CD8-positive, alpha-beta memory T cell (primary cell): ENCODE data around the gene PHF1. TPM values are rescaled to one million over a fixed set of nuclear protein-coding genes. Genes with fewer than 3 reads are reported as not detected.
A peak's percentile ranks its signal among the peaks of the same experiment; 100 is the strongest.

Source experiments
- CTCF ChIA-PET: fragments of 350-600 bp; sonication (Branson Sonifier 250); formaldehyde crosslinking; loops from one replicate; lab custom pipeline; 2021; ENCODE audit warnings: antibody characterized with exemption; lab: Charles Lee
- POLR2A ChIA-PET: fragments of 350-600 bp; sonication (Branson Sonifier 250); formaldehyde crosslinking; loops from one replicate; lab custom pipeline; 2021; ENCODE audit warnings: antibody characterized with exemption; lab: Charles Lee
- DNase-seq, 5 donors: peaks; one replicate each; pipeline versions ENCODE4 v3.0.0 to v3.0.0-alpha.2; 2020 to 2022; ENCODE audit warnings: mixed read lengths in 1 of 5
- H3K27ac ChIP-seq: one replicate; pipeline ENCODE4 v1.7.0; 2013; ENCODE audit warnings: low read depth, mild to moderate bottlenecking, low read length, moderate library complexity
- H3K27me3 ChIP-seq: 2 replicates; pipeline ENCODE4 v1.7.0; 2013; ENCODE audit warnings: low read length, mild to moderate bottlenecking; ENCODE audit not compliant: insufficient read depth, poor library complexity, severe bottlenecking
- H3K36me3 ChIP-seq: 2 replicates; pipeline ENCODE4 v1.7.0; 2013; ENCODE audit warnings: mild to moderate bottlenecking, low read length, moderate library complexity; ENCODE audit not compliant: insufficient read depth
- H3K4me1 ChIP-seq: 2 replicates; pipeline ENCODE4 v1.7.0; 2013; ENCODE audit warnings: mild to moderate bottlenecking, low read length, moderate library complexity; ENCODE audit not compliant: insufficient read depth
- H3K4me3 ChIP-seq: 2 replicates; pipeline ENCODE4 v1.7.0; 2013; ENCODE audit warnings: mild to moderate bottlenecking, low read length
- H3K9me3 ChIP-seq: 2 replicates; pipeline ENCODE4 v1.7.0; 2013; ENCODE audit warnings: mild to moderate bottlenecking, low read length
- H3K27ac Mint-ChIP-seq, 8 donors: one replicate each; pipeline ENCODE4 v1.8.0; 2020 to 2021; ENCODE audit warnings: mixed read lengths in 8 of 8, mild to moderate bottlenecking in 6 of 8, inconsistent platforms in 3 of 8, moderate library complexity in 3 of 8
- H3K27me3 Mint-ChIP-seq, 2 donors: one replicate each; pipeline ENCODE4 v1.8.0; 2020 to 2021; ENCODE audit warnings: mixed read lengths in 2 of 2, mild to moderate bottlenecking in 1 of 2, moderate library complexity in 1 of 2
- H3K36me3 Mint-ChIP-seq, 3 donors: one replicate each; pipeline ENCODE4 v1.8.0; 2020 to 2021; ENCODE audit warnings: mixed read lengths in 3 of 3, inconsistent platforms in 1 of 3, mild to moderate bottlenecking in 1 of 3
- H3K4me1 Mint-ChIP-seq, 3 donors: one replicate each; pipeline ENCODE4 v1.8.0; 2020 to 2021; ENCODE audit warnings: mixed read lengths in 3 of 3, inconsistent platforms in 1 of 3, mild to moderate bottlenecking in 1 of 3
- H3K4me3 Mint-ChIP-seq, 7 donors: one replicate each; pipeline ENCODE4 v1.8.0; 2020 to 2021; ENCODE audit warnings: mixed read lengths in 7 of 7, mild to moderate bottlenecking in 6 of 7, moderate library complexity in 4 of 7, inconsistent platforms in 2 of 7
- H3K9me3 Mint-ChIP-seq, 5 donors: one replicate each; pipeline ENCODE4 v1.8.0; 2020 to 2022; ENCODE audit warnings: mixed read lengths in 5 of 5, mild to moderate bottlenecking in 3 of 5, moderate library complexity in 2 of 5, inconsistent platforms in 1 of 5
- polyA plus RNA-seq: library from polyadenylated mRNA; unstranded; fragments of 300-500 nt; fragmentation: Illumina TruSeq; gene quantifications from one replicate; pipeline ENCODE4 v1.2.3, GENCODE V29; 2021
- total RNA-seq, 2 experiments: library from RNA; stranded (reverse); gene quantifications; one replicate each; pipeline ENCODE4 v1.2.3, GENCODE V29; 2021

The PHF1 gene
- total and polyA plus RNA-seq, 3 experiments from 2014 or later = 38.5 to 76.5 (median 43.3) TPM

DNA sequence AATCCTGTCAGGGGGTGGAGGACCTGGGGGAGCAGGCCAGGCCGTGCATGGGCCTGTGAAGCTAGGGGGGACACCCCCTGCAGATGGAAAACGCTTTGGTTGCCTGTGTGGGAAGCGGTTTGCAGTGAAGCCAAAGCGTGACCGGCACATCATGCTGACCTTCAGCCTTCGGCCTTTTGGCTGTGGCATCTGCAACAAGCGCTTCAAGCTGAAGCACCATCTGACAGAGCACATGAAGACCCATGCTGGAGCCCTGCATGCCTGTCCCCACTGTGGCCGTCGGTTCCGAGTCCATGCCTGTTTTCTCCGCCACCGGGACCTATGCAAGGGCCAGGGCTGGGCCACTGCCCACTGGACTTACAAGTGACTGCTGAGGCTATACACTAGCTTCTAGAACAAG, 45.3 kb downstream of the PHF1 start:
- POLR2A ChIA-PET = interaction anchor here (0.6 to 1.0 kb wide), 2 partner anchors 25 to 302 kb away, joined by 3 to 5 read pairs; no protein-coding TSS in a partner anchor
- Histone ChIP-seq H3K9me3 (no peaks in the 10 kb centered on the region), H3K4me3 (no peak overlapping the region), H3K27me3 (no peaks in the 10 kb centered on the region), H3K4me1 (peaks cover 21% of the 10 kb centered on the region), H3K36me3 (peaks cover 10% of the 10 kb centered on the region), H3K27ac (no peak overlapping the region)
- Mint-ChIP-seq H3K36me3 (peaks cover 0 to 33% (median 4%) of the 10 kb centered on the region in 3 donors), H3K4me3 (peak overlapping the region; percentile 23 to 99 (median 47)), H3K27ac (peak overlapping the region in 3 of 8 donors; percentile 8 to 56 (median 23)), H3K4me1 (peaks cover 36 to 47% (median 43%) of the 10 kb centered on the region in 3 donors), H3K9me3 (no peaks in the 10 kb centered on the region), H3K27me3 (no peaks in the 10 kb centered on the region)
- CTCF ChIA-PET = interaction anchor here (1.2 kb wide), 1 partner anchor 26 kb away, joined by 3 read pairs; no protein-coding TSS in a partner anchor
- no peak for DNase-seq

DNA sequence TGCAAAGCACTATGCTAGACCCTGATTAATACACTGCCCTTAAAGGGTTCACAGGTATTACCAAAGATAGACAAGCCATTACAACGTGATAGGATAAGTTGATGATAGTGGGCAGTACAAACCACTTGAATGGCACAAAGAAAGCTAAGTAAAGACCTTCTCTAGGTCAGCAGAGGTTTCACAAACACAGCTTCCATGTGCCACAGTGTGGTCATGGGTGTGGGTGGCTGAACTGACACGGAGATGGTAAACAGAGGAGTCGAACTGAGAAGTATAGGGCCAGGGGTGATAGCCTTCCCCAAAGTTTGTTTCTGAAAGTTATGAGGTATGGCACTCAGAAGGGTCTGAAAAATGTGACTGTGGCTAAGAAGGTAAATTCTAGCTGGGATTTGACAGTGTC, 47.9 kb downstream of the PHF1 start:
- no peaks in the 10 kb centered on the region for H3K9me3 ChIP-seq
- H3K36me3 Mint-ChIP-seq = peaks cover 0 to 32% (median 4%) of the 10 kb centered on the region in 3 donors
- no peak overlapping the region for H3K27ac Mint-ChIP-seq
- no peak overlapping the region for H3K27ac ChIP-seq
- peaks cover 10% of the 10 kb centered on the region for H3K4me1 ChIP-seq
- no peaks in the 10 kb centered on the region for H3K27me3 ChIP-seq
- H3K36me3 ChIP-seq = peaks cover 10% of the 10 kb centered on the region
- peaks cover 3% of the 10 kb centered on the region in 2 donors for H3K27me3 Mint-ChIP-seq
- H3K4me1 Mint-ChIP-seq = peaks cover 28 to 34% (median 31%) of the 10 kb centered on the region in 3 donors
- H3K4me3 ChIP-seq = no peak overlapping the region
- POLR2A ChIA-PET = no interaction called here
- no peaks in the 10 kb centered on the region for H3K9me3 Mint-ChIP-seq
- CTCF ChIA-PET = no interaction called here
- DNase-seq = no peak
- H3K4me3 Mint-ChIP-seq = peak overlapping the region in 1 of 7 donors; percentile 51

DNA sequence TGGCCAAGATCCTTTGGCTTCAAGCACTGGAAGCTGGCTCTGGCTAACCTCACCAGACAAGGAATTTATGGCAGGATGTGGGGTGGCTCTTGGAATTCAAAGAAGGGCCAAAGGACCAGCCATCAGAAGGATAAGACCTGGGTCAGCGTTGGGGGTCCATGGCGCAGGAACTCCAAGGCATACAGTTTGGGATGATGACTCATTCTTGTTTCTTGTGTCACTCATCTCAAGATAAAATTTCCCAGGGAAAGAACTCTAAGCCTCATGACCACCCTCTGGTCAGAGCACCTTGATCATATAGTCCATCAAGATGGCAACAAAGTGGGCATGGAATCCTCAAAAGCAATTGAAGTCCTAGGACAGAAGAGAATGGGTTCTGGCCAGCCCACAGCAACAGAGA, 48.4 kb downstream of the PHF1 start:
- no peak for DNase-seq
- POLR2A ChIA-PET = no interaction called here
- Mint-ChIP-seq H3K4me3 (peak overlapping the region in 1 of 7 donors; percentile 65), H3K27ac (peak overlapping the region in 1 of 8 donors; percentile 50), H3K27me3 (peaks cover 3% of the 10 kb centered on the region in 2 donors), H3K36me3 (peaks cover 0 to 28% (median 4%) of the 10 kb centered on the region in 3 donors), H3K4me1 (peaks cover 25 to 29% (median 26%) of the 10 kb centered on the region in 3 donors), H3K9me3 (no peaks in the 10 kb centered on the region)
- peaks cover 10% of the 10 kb centered on the region for H3K36me3 ChIP-seq
- H3K4me3 ChIP-seq = no peak overlapping the region
- no peaks in the 10 kb centered on the region for H3K27me3 ChIP-seq
- CTCF ChIA-PET = no interaction called here
- H3K4me1 ChIP-seq = peaks cover 10% of the 10 kb centered on the region
- H3K27ac ChIP-seq = no peak overlapping the region
- H3K9me3 ChIP-seq = no peaks in the 10 kb centered on the region

Other genes starting within 250 kb of the PHF1 start
- gene COL11A2, start 218.5 kb upstream of the PHF1 start, total RNA-seq = 1 to 10 TPM in 1 of 2 experiments, under 1 TPM in 1; 0.69 to 1.1 TPM
- not detected for gene COL11A2, start 218.5 kb upstream of the PHF1 start, polyA plus RNA-seq
- gene RXRB, start 210.3 kb upstream of the PHF1 start, total RNA-seq = 10 to 100 TPM; 47.1 to 51.4 TPM
- gene RXRB, start 210.3 kb upstream of the PHF1 start, polyA plus RNA-seq = 8.5 TPM
- gene SLC39A7, start 210.1 kb upstream of the PHF1 start, total RNA-seq = 10 to 100 TPM; 63.1 to 63.6 TPM
- 32.9 TPM for gene SLC39A7, start 210.1 kb upstream of the PHF1 start, polyA plus RNA-seq
- gene HSD17B8, start 206.4 kb upstream of the PHF1 start, total RNA-seq = 10 to 100 TPM; 21.3 to 23.5 TPM
- 50.7 TPM for gene HSD17B8, start 206.4 kb upstream of the PHF1 start, polyA plus RNA-seq
- gene RING1, start 202.5 kb upstream of the PHF1 start, total RNA-seq = 10 to 100 TPM; 43.1 to 47.0 TPM
- gene RING1, start 202.5 kb upstream of the PHF1 start, polyA plus RNA-seq = 10.1 TPM
- 10 to 100 TPM; 57.2 to 58.5 TPM for gene VPS52, start 139.1 kb upstream of the PHF1 start, total RNA-seq
- gene VPS52, start 139.1 kb upstream of the PHF1 start, polyA plus RNA-seq = 13.4 TPM
- 1,000 to 10,000 TPM; 3,797 to 3,852 TPM for gene RPS18, start 138.9 kb upstream of the PHF1 start, total RNA-seq
- gene RPS18, start 138.9 kb upstream of the PHF1 start, polyA plus RNA-seq = 7,106 TPM
- gene B3GALT4, start 133.9 kb upstream of the PHF1 start, total RNA-seq = 1 to 10 TPM; 6.1 to 7.0 TPM
- 35.3 TPM for gene B3GALT4, start 133.9 kb upstream of the PHF1 start, polyA plus RNA-seq
- gene WDR46, start 121.8 kb upstream of the PHF1 start, total RNA-seq = 100 to 1,000 TPM; 112 to 117 TPM
- 76.0 TPM for gene WDR46, start 121.8 kb upstream of the PHF1 start, polyA plus RNA-seq
- 100 to 1,000 TPM; 118 to 119 TPM for gene PFDN6, start 121.4 kb upstream of the PHF1 start, total RNA-seq
- gene PFDN6, start 121.4 kb upstream of the PHF1 start, polyA plus RNA-seq = 37.4 TPM
- 10 to 100 TPM; 20.5 to 22.9 TPM for gene RGL2, start 112.1 kb upstream of the PHF1 start, total RNA-seq
- 10.4 TPM for gene RGL2, start 112.1 kb upstream of the PHF1 start, polyA plus RNA-seq
- gene TAPBP, start 96.9 kb upstream of the PHF1 start, total RNA-seq = 100 to 1,000 TPM; 211 to 213 TPM
- gene TAPBP, start 96.9 kb upstream of the PHF1 start, polyA plus RNA-seq = 500 TPM
- gene ZBTB22, start 93.3 kb upstream of the PHF1 start, total RNA-seq = 1 to 10 TPM; 6.9 to 7.8 TPM
- gene ZBTB22, start 93.3 kb upstream of the PHF1 start, polyA plus RNA-seq = 12.7 TPM
- 100 to 1,000 TPM in 1 of 2 experiments, 10 to 100 TPM in 1; 88.2 to 106 TPM for gene DAXX, start 88.1 kb upstream of the PHF1 start, total RNA-seq
- 152 TPM for gene DAXX, start 88.1 kb upstream of the PHF1 start, polyA plus RNA-seq
- 10 to 100 TPM; 51.6 to 52.7 TPM for gene KIFC1, start 19.2 kb upstream of the PHF1 start, total RNA-seq
- 0.39 TPM for gene KIFC1, start 19.2 kb upstream of the PHF1 start, polyA plus RNA-seq
- gene CUTA, start 7.1 kb downstream of the PHF1 start, total RNA-seq = 100 to 1,000 TPM; 149 to 164 TPM
- 451 TPM for gene CUTA, start 7.1 kb downstream of the PHF1 start, polyA plus RNA-seq
- 10 to 100 TPM; 22.6 to 24.9 TPM for gene SYNGAP1, start 9.1 kb downstream of the PHF1 start, total RNA-seq
- gene SYNGAP1, start 9.1 kb downstream of the PHF1 start, polyA plus RNA-seq = 1.0 TPM
- 10 to 100 TPM; 16.4 to 16.5 TPM for gene ZBTB9, start 43.6 kb downstream of the PHF1 start, total RNA-seq
- 9.1 TPM for gene ZBTB9, start 43.6 kb downstream of the PHF1 start, polyA plus RNA-seq
- gene BAK1, start 169.3 kb downstream of the PHF1 start, total RNA-seq = 10 to 100 TPM; 48.5 to 50.1 TPM
- 43.4 TPM for gene BAK1, start 169.3 kb downstream of the PHF1 start, polyA plus RNA-seq
- 10 to 100 TPM; 42.0 to 43.3 TPM for gene ITPR3, start 210.3 kb downstream of the PHF1 start, total RNA-seq
- 7.9 TPM for gene ITPR3, start 210.3 kb downstream of the PHF1 start, polyA plus RNA-seq